ENCODE data around the gene MRPL39.

MRPL39 gene

GRCh38 chr21:25568246-25568645 lies 39.0 kb downstream of the MRPL39 start:
- DNase-seq (ENCODE audit: low spot score), result peak; percentile 42

GRCh38 chr21:25567472-25567871 lies 39.8 kb downstream of the MRPL39 start:
- DNase-seq (ENCODE audit: low spot score), result no peak

- DNase-seq (ENCODE audit: low spot score), result no peak
Observed at GRCh38 chr21:25566645-25567044, 40.6 kb downstream of the MRPL39 start.

- DNase-seq (ENCODE audit: low spot score), result peak; percentile 45
Observed at GRCh38 chr21:25565272-25566211, 41.7 kb downstream of the MRPL39 start.

GRCh38 chr21:25564349-25564948 lies 42.8 kb downstream of the MRPL39 start:
- no peak for DNase-seq (ENCODE audit: low spot score)

- no peak for DNase-seq (ENCODE audit: low spot score)
Observed at GRCh38 chr21:25563361-25564116, 43.7 kb downstream of the MRPL39 start.

GRCh38 chr21:25562660-25563059 lies 44.6 kb downstream of the MRPL39 start:
- no peak for DNase-seq (ENCODE audit: low spot score)

GRCh38 chr21:25561668-25562641 lies 45.3 kb downstream of the MRPL39 start:
- peak; percentile 87 for DNase-seq (ENCODE audit: low spot score)

GRCh38 chr21:25560891-25561290 lies 46.4 kb downstream of the MRPL39 start:
- no peak for DNase-seq (ENCODE audit: low spot score)

- DNase-seq (ENCODE audit: low spot score), result no peak
Observed at GRCh38 chr21:25560271-25560685, 47.0 kb downstream of the MRPL39 start.

GRCh38 chr21:25559746-25560145 lies 47.5 kb downstream of the MRPL39 start:
- no peak for DNase-seq (ENCODE audit: low spot score)

GRCh38 chr21:25558123-25558522 lies 49.2 kb downstream of the MRPL39 start:
- DNase-seq (ENCODE audit: low spot score), result no peak

- peak; percentile 40 for DNase-seq (ENCODE audit: low spot score)
Observed at GRCh38 chr21:25557180-25557579, 50.1 kb downstream of the MRPL39 start.

- no peak for DNase-seq (ENCODE audit: low spot score)
Observed at GRCh38 chr21:25556091-25556490, 51.2 kb downstream of the MRPL39 start.

- DNase-seq (ENCODE audit: low spot score), result no peak
Observed at GRCh38 chr21:25555492-25555891, 51.8 kb downstream of the MRPL39 start.

GRCh38 chr21:25552856-25553255 lies 54.4 kb downstream of the MRPL39 start:
- DNase-seq (ENCODE audit: low spot score), result no peak

- DNase-seq (ENCODE audit: low spot score), result no peak
Observed at GRCh38 chr21:25551569-25551968, 55.7 kb downstream of the MRPL39 start.

GRCh38 chr21:25550352-25551120 lies 56.7 kb downstream of the MRPL39 start:
- DNase-seq (ENCODE audit: low spot score), result no peak

GRCh38 chr21:25541042-25541441 lies 66.2 kb downstream of the MRPL39 start:
- peak; percentile 17 for DNase-seq (ENCODE audit: low spot score)

- DNase-seq (ENCODE audit: low spot score), result no peak
Observed at GRCh38 chr21:25539606-25540005, 67.7 kb downstream of the MRPL39 start.

- DNase-seq (ENCODE audit: low spot score), result no peak
Observed at GRCh38 chr21:25537174-25537573, 70.1 kb downstream of the MRPL39 start.

Data from kidney tubule cell (primary cell).